ENCODE results near the gene RASGRF1. TPM values are rescaled to one million over a fixed set of nuclear protein-coding genes. Genes with fewer than 3 reads are reported as not detected.

The RASGRF1 gene
- total RNA-seq, 2 experiments from 2014 or later = 3.0 to 4.5 TPM

GRCh38 chr15:78968114-78968513 is 122.5 kb downstream of the RASGRF1 start:
- Histone ChIP-seq H3K4me1 (ENCODE audit: insufficient read depth, low read length, poor library complexity, severe bottlenecking) (no peaks in the 10 kb centered on the region), H2AFZ (ENCODE audit: low read length) (no peak overlapping the region), H3K4me2 (ENCODE audit: low read length) (no peak overlapping the region), H3K36me3 (ENCODE audit: insufficient read depth, low read length) (no peaks in the 10 kb centered on the region), H3K27ac (ENCODE audit: low read depth, low read length, poor library complexity, severe bottlenecking) (no peak overlapping the region), H3K9me3 (ENCODE audit: low read length) (no peaks in the 10 kb centered on the region), H3K4me3 (ENCODE audit: low read depth, low read length, poor library complexity, severe bottlenecking) (no peak overlapping the region), H3K9me2 (ENCODE audit: insufficient read depth, low read length) (no peaks in the 10 kb centered on the region), H3K79me2 (ENCODE audit: insufficient read depth, low read depth, low read length) (no peaks in the 10 kb centered on the region), H4K20me1 (ENCODE audit: insufficient read depth, low read length) (no peaks in the 10 kb centered on the region)
- intact Hi-C loops (cut with micrococcal nuclease; ENCODE audit: unreplicated experiment) = no loop called here
- ChIA-PET CTCF (ENCODE audit: unreplicated experiment) (no interaction called here), POLR2A (interaction anchor here (0.6 to 1.8 kb wide), 4 partner anchors 9 to 1675 kb away, joined by 3 to 4 read pairs (median 3); no protein-coding TSS in a partner anchor)
- BruUV-seq (replicated peaks) = no TSS peak
- TF ChIP-seq, protein P1, sequence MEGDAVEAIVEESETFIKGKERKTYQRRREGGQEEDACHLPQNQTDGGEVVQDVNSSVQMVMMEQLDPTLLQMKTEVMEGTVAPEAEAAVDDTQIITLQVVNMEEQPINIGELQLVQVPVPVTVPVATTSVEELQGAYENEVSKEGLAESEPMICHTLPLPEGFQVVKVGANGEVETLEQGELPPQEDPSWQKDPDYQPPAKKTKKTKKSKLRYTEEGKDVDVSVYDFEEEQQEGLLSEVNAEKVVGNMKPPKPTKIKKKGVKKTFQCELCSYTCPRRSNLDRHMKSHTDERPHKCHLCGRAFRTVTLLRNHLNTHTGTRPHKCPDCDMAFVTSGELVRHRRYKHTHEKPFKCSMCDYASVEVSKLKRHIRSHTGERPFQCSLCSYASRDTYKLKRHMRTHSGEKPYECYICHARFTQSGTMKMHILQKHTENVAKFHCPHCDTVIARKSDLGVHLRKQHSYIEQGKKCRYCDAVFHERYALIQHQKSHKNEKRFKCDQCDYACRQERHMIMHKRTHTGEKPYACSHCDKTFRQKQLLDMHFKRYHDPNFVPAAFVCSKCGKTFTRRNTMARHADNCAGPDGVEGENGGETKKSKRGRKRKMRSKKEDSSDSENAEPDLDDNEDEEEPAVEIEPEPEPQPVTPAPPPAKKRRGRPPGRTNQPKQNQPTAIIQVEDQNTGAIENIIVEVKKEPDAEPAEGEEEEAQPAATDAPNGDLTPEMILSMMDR (conservative IDR thresholded peaks at IDR 0.05; ENCODE audit: low read length) = no peak
- no peak for TF ChIP-seq EZH2phosphoT487 (IDR thresholded peaks at IDR 0.05; ENCODE audit: borderline replicate concordance, low read depth, low read length)
- no peak for DNase-seq (ENCODE audit: low spot score)

DNA sequence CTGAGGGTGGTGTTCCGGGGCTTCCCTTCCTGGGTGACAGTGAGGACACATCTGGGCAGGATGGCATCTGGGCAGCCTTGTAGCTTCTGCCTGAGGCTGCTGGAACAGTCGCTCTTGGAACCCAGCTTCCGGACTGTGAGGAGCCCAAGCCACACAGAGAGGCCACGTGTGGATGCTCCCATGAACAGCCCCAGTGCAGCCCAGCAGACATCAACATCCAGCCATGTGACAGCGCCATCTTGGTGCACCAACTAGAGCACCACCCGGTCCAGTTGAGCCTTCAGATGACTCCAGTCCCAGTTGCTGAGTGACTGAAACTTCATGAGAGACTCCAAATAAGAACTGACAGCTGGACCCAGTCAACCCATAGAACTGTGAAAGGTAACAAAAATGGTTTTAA is 130.3 kb downstream of the RASGRF1 start:
- no peak overlapping the region for H2AFZ ChIP-seq (ENCODE audit: low read length)
- H4K20me1 ChIP-seq (ENCODE audit: insufficient read depth, low read length) = no peaks in the 10 kb centered on the region
- ChIA-PET CTCF (ENCODE audit: unreplicated experiment) (no interaction called here), POLR2A (no interaction called here)
- H3K27ac ChIP-seq (ENCODE audit: low read depth, low read length, poor library complexity, severe bottlenecking) = no peak overlapping the region
- TF ChIP-seq, protein P1 (conservative IDR thresholded peaks at IDR 0.05; ENCODE audit: low read length) = no peak
- TF ChIP-seq EZH2phosphoT487 (IDR thresholded peaks at IDR 0.05; ENCODE audit: borderline replicate concordance, low read depth, low read length) = no peak
- DNase-seq (ENCODE audit: low spot score) = no peak
- intact Hi-C loops (cut with micrococcal nuclease; ENCODE audit: unreplicated experiment) = no loop called here
- no peaks in the 10 kb centered on the region for H3K4me1 ChIP-seq (ENCODE audit: insufficient read depth, low read length, poor library complexity, severe bottlenecking)
- no peak overlapping the region for H3K4me2 ChIP-seq (ENCODE audit: low read length)
- no peaks in the 10 kb centered on the region for H3K9me3 ChIP-seq (ENCODE audit: low read length)
- H3K79me2 ChIP-seq (ENCODE audit: insufficient read depth, low read depth, low read length) = no peaks in the 10 kb centered on the region
- H3K36me3 ChIP-seq (ENCODE audit: insufficient read depth, low read length) = no peaks in the 10 kb centered on the region
- no TSS peak for BruUV-seq (replicated peaks)
- no peak overlapping the region for H3K4me3 ChIP-seq (ENCODE audit: low read depth, low read length, poor library complexity, severe bottlenecking)
- H3K9me2 ChIP-seq (ENCODE audit: insufficient read depth, low read length) = no peaks in the 10 kb centered on the region

GRCh38 chr15:78959360-78959759 is 131.2 kb downstream of the RASGRF1 start:
- BruUV-seq (replicated peaks) = no TSS peak
- ChIA-PET POLR2A (interaction anchor here (0.6 kb wide), 2 partner anchors 9 to 296 kb away, joined by 3 to 4 read pairs; no protein-coding TSS in a partner anchor), CTCF (ENCODE audit: unreplicated experiment) (no interaction called here)
- Histone ChIP-seq H2AFZ (ENCODE audit: low read length) (no peak overlapping the region), H3K79me2 (ENCODE audit: insufficient read depth, low read depth, low read length) (no peaks in the 10 kb centered on the region), H3K9me2 (ENCODE audit: insufficient read depth, low read length) (no peaks in the 10 kb centered on the region), H3K4me2 (ENCODE audit: low read length) (no peak overlapping the region), H3K27ac (ENCODE audit: low read depth, low read length, poor library complexity, severe bottlenecking) (no peak overlapping the region), H3K4me1 (ENCODE audit: insufficient read depth, low read length, poor library complexity, severe bottlenecking) (no peaks in the 10 kb centered on the region), H3K4me3 (ENCODE audit: low read depth, low read length, poor library complexity, severe bottlenecking) (no peak overlapping the region), H3K36me3 (ENCODE audit: insufficient read depth, low read length) (no peaks in the 10 kb centered on the region), H4K20me1 (ENCODE audit: insufficient read depth, low read length) (no peaks in the 10 kb centered on the region), H3K9me3 (ENCODE audit: low read length) (no peaks in the 10 kb centered on the region)
- intact Hi-C loops (cut with micrococcal nuclease; ENCODE audit: unreplicated experiment) = no loop called here
- TF ChIP-seq, protein P1 (conservative IDR thresholded peaks at IDR 0.05; ENCODE audit: low read length) = no peak
- no peak for TF ChIP-seq EZH2phosphoT487 (IDR thresholded peaks at IDR 0.05; ENCODE audit: borderline replicate concordance, low read depth, low read length)
- no peak for DNase-seq (ENCODE audit: low spot score)

All from OCI-LY7 (cell line).